ENCODE data around the gene BRD9.

Gene BRD9

GRCh38 chr5:876398-877365 is 15.9 kb downstream of the BRD9 start:
- no peak for DNase-seq

GRCh38 chr5:875931-876330 is 16.7 kb downstream of the BRD9 start:
- DNase-seq = no peak

- DNase-seq = no peak
Observed at GRCh38 chr5:873328-873727, 19.3 kb downstream of the BRD9 start.

DNA sequence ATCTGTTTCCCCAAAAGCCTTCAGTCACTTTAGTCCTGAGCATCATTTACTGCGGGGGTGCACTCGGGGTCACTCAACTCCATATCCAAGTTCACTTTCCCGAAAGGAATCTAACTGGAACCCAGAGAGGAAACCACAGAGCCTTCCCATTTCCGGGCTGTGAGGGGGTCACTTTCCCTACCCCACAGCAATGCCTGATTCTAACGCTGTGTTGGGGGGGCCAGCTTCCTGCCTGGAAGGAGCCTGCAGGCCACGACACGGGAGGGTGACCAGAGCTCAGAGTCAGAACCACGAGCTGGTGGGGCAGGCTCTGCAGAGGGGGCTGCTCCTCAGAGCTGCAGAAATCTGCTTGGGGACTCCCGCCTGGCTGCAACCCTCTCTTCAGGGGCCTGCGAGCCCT is 20.3 kb downstream of the BRD9 start:
- DNase-seq = no peak

DNA sequence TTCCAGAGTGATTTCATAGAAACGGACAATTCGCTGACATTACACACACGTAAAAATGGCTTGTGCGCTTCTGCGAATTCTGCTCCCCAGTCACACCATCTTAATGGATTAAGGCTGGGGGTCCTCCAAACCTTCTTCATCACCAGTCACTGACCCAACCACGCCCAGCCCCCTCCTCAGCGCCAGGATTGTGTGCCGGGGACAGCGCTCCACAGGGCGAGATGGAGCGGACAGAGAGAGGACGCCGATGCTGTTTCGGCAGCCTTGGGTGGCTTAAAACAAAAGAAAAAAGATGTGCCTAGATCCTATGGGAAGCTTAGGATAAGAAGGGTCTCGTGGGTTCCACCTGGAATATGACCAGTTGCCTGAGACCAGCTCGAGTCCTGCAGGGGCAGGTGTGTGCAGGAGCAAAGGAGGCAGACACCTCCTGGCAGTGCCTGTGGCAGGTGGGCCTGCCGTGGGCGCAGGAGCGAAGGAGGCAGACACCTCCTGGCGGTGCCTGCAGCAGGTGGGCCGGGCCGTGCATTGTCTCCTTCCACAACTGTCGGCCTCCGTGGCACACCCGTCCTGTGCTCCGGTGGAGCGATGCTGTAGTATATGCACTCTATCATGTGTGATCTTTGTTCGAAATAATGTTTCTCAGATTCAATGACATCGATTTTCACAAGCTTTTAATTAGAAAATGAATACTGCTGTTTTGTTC is 20.9 kb downstream of the BRD9 start:
- DNase-seq = no peak

- no peak for DNase-seq
Observed at GRCh38 chr5:870956-871355, 21.6 kb downstream of the BRD9 start.

- no peak for DNase-seq
Observed at GRCh38 chr5:868428-869135, 24.0 kb downstream of the BRD9 start.

DNA sequence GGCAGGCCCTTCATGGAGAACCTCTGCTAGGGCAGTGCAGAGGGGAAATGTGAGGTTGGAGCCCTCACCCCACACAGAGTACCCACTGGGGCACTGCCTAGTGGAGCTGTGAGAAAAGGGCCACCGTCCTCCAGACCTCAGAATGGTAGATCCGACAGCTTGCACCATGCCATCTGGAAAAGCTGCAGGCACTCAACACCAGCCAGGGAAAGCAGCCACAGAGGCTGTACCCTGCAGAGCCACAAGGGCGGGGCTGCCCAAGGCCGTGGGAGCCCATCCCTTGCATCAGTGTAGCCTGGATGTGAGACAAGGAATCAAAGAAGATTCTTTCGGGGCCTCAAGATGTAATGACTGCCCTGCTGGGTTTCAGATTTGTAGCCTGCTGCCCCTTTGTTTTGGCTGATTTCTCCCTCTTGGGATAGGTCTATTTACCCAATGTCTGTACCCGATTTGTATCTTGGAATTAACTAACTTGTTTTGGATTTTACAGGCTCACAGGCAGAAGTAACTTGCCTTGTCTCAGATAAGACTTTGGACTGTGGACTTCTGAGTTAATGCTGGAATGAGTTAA is 25.2 kb downstream of the BRD9 start:
- no peak for DNase-seq

GRCh38 chr5:865771-866170 is 26.8 kb downstream of the BRD9 start:
- DNase-seq = no peak

GRCh38 chr5:865168-865521 is 27.5 kb downstream of the BRD9 start:
- no peak for DNase-seq

GRCh38 chr5:864492-865167 is 28.0 kb downstream of the BRD9 start:
- no peak for DNase-seq

DNA sequence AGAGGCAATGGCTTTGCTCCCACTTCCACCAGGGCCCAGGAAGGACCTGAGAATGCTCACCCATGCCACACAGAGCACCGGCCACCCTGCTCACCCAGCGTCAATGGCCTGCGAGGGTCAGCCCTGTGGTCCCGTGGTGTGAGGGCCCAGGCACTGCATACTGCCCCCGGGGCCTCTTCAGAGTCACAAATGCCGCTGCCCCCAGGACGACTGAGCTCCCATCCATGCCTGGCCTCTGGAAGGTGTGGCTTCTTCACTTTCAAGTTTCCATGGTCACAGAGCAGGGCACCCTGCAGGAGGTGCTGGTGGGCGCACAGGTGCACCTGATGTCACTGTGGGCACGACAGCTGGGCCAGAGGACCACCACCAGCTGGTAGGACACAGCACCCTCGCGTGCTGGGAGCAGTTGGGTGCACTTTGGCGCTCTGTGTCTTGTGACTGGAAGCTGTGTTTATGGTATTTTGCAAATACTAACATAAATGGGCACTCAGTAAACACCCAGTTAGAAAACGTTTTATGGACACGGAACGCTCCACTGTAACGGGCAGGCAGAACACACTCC is 29.3 kb downstream of the BRD9 start:
- no peak for DNase-seq

DNA sequence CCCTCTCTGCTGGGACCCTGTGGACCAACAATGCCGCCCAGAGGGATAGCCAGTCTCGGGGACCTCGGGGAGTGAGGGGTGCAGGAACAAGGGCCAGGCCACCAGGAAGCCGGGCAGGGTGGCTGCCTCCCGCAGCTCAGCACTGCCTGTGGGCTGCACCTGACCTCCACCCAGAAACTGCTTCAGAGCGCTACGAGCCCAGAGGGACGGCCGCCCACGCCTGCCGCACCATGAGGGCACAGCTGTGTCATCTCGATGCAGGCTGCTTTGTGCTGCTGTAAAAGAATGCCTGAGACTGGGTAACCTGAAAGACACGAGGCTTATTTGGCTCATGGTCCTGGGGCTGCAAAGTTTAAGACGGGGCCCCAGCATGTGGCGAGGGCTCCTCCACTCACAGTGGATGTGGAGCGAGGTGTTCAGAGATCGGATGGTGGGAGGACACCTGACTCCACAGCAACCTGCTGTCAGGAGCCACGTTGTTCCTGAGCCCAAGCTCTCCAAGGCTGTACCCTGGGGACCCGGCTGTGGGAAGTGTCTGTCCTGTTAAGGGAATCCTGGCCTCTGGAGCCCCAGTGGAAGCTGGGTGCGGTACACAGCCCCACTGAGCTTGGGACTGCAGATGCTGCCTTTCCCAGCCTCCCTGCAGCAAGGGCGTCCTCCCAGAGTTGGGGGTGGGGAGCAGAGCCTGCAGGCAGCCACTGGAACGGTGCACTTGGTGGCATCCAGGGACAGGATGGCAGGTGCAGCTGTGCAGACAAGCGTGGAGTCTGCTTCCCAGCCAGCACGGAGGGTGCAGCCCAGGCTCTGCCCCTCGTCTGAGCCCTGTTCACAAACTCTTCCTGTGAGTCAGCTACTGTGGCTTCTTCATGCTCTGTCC is 30.0 kb downstream of the BRD9 start:
- DNase-seq = no peak

DNA sequence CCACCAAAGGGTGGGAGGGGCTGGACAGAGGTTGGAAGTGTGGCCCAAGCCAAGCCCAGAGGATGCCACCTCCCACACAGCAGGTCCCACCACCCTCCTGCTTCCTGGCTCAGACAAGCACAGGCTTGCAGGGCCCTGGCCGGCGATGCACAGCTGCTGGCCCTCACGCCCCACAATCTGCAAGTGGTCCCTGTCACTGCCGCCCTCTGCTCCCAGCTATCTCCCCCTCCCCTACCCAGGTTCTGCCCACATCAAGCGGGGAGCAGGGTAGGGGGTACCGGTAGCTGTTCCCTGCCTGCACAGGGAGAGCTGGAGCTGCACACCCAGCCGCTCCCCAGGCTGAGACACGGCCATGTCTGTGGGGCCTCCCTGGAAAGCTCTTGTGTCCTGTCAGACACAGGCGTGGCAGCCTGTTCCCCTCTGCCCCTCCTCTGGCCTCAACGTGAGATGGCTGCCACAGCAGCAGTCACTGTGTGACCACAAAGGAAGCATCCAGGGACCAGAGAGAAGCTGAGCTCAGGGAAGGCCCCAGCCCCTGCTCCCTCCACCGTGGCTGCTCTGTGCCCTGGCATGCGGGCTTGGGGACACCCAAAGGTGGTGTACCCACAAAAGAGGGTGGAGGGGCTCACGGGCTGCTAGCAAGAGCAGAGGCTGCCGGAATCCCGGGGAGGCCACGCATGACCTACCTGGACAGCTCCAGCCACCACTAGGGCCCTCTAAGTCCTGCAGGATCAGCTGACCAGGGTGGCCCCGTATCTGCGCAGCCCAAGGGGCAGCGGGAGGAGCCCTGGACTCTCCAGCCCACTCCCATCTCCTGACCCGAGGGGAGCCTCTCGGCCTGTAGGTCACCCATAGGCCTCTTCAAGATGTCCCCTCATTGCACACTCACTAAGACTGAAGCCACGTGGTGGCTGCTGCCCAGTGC is 30.9 kb downstream of the BRD9 start:
- no peak for DNase-seq

GRCh38 chr5:860506-861150 is 32.0 kb downstream of the BRD9 start:
- no peak for DNase-seq

GRCh38 chr5:859798-860296 is 32.8 kb downstream of the BRD9 start:
- no peak for DNase-seq

GRCh38 chr5:859391-859790 is 33.2 kb downstream of the BRD9 start:
- DNase-seq = no peak

GRCh38 chr5:858726-859125 is 33.9 kb downstream of the BRD9 start:
- no peak for DNase-seq
